ENCODE results near the gene OR52B4. TPM values are rescaled to one million over a fixed set of nuclear protein-coding genes. Genes with fewer than 3 reads are reported as not detected.

OR52B4 gene
- total RNA-seq, 2 donors from 2014 or later = not detected

- no peaks in the 10 kb centered on the region for H3K27me3 ChIP-seq (replicated peaks; ENCODE audit: insufficient read depth)
- WGBS = under 1% methylated on average over 13 of the region's 13 CpGs
- no peaks in the 10 kb centered on the region for H3K9me3 ChIP-seq
- H3K4me3 ChIP-seq = peak within 1 kb of the TSS; percentile 64 to 69
- intact Hi-C loops (cut with DNase I) = no loop called here
- peak; percentile 69 for TF ChIP-seq POLR2A (IDR thresholded peaks at IDR 0.05)
- TF ChIP-seq POLR2AphosphoS5 (IDR thresholded peaks at IDR 0.05) = peak; percentile 89
- no peak for TF ChIP-seq CTCF (IDR thresholded peaks at IDR 0.05)
- H3K27ac ChIP-seq = peak within 1 kb of the TSS; percentile 73 to 76
- peak; percentile 82 for DNase-seq (ENCODE audit: low spot score)
- H3K4me1 ChIP-seq (replicated peaks) = no peaks in the 10 kb centered on the region
- H3K36me3 ChIP-seq = peaks cover 0 to 6% of the 10 kb centered on the region in 2 donors
Observed at GRCh38 chr11:4393209-4393857, 25.1 kb upstream of the OR52B4 start, which contains the start of gene TRIM21. TRIM21 (minus strand) TSS chr11:4393702; CDS start chr11:4390409, 3,293 bp downstream.

GRCh38 chr11:4388221-4388620, 20.0 kb upstream of the OR52B4 start:
- no peak overlapping the region for H3K4me3 ChIP-seq
- no peak for DNase-seq (ENCODE audit: low spot score)
- intact Hi-C loops (cut with DNase I) = no loop called here
- no peak for TF ChIP-seq CTCF (IDR thresholded peaks at IDR 0.05)
- TF ChIP-seq POLR2AphosphoS5 (IDR thresholded peaks at IDR 0.05) = no peak
- no peak for TF ChIP-seq POLR2A (IDR thresholded peaks at IDR 0.05)
- H3K9me3 ChIP-seq = no peaks in the 10 kb centered on the region
- WGBS = 96% methylated on average over 2 of the region's 2 CpGs
- H3K27me3 ChIP-seq (replicated peaks; ENCODE audit: insufficient read depth) = no peaks in the 10 kb centered on the region
- no peaks in the 10 kb centered on the region for H3K4me1 ChIP-seq (replicated peaks)
- H3K27ac ChIP-seq = no peak overlapping the region
- peaks cover 0 to 14% of the 10 kb centered on the region in 2 donors for H3K36me3 ChIP-seq

- 90% methylated on average over 3 of the region's 3 CpGs for WGBS
- H3K27me3 ChIP-seq (replicated peaks; ENCODE audit: insufficient read depth) = no peaks in the 10 kb centered on the region
Observed at GRCh38 chr11:4385978-4386740, 18.0 kb upstream of the OR52B4 start.

GRCh38 chr11:4381901-4382300, 13.7 kb upstream of the OR52B4 start:
- intact Hi-C loops (cut with DNase I) = no loop called here
- Histone ChIP-seq H3K4me3 (no peak overlapping the region), H3K27ac (no peak overlapping the region), H3K9me3 (no peaks in the 10 kb centered on the region), H3K36me3 (peaks cover 0 to 6% of the 10 kb centered on the region in 2 donors), H3K27me3 (replicated peaks; ENCODE audit: insufficient read depth) (no peaks in the 10 kb centered on the region), H3K4me1 (replicated peaks) (no peaks in the 10 kb centered on the region)
- TF ChIP-seq POLR2A (IDR thresholded peaks at IDR 0.05) (no peak), CTCF (IDR thresholded peaks at IDR 0.05) (no peak), POLR2AphosphoS5 (IDR thresholded peaks at IDR 0.05) (no peak)
- DNase-seq (ENCODE audit: low spot score) = no peak
- 90% methylated on average over 2 of the region's 2 CpGs for WGBS

More at GRCh38 chr11:4385978-4386740, 18.0 kb upstream of the OR52B4 start:
- no peak for DNase-seq (ENCODE audit: low spot score)
- no peak overlapping the region for H3K4me3 ChIP-seq
- no peak overlapping the region for H3K27ac ChIP-seq
- no peaks in the 10 kb centered on the region for H3K4me1 ChIP-seq (replicated peaks)
- H3K36me3 ChIP-seq = peaks cover 0 to 14% of the 10 kb centered on the region in 2 donors
- no peaks in the 10 kb centered on the region for H3K9me3 ChIP-seq
- TF ChIP-seq POLR2A (IDR thresholded peaks at IDR 0.05) (no peak), CTCF (IDR thresholded peaks at IDR 0.05) (no peak), POLR2AphosphoS5 (IDR thresholded peaks at IDR 0.05) (no peak)
- intact Hi-C loops (cut with DNase I) = no loop called here
